ENCODE data around the gene METAP1D.
A peak's percentile ranks its signal among the peaks of the same experiment; 100 is the strongest.

The METAP1D gene

DNA sequence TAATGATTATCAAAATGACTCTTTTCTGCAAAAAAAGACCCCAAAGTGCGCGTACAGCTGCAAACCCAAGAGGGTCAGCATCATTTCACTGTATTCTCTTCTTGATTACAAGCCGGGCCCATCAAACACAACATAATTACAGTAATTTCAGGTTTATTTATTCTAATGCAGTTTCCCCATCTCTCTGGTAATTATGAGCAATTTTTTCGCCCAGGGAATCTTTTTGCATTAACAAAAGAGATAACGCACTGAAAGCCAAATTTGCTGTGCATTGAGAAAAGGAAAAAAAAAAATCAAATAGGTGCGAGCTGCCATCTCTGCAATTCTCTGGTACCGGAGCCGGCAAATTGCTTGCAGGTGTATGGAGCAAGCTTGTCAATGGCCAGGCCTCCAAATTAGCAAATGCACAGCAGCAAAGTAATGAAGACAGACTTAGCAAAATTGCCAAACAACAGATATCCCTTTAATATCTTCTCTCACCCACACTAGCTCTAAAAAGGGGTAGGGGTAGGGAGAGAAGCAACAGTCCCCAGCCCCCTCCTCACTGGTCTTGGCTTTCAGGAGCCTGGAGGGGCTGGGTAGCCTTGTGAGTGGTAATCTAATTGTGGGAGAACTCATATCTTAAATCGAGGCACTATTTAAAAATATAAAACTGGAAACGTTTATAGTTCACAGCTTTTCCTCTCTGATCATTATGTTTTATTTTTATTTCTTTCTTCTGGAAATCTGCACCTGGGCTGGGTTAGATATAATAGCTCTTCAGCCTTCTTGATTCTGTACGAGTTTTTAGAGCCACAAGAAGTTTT lies 92.2 kb downstream of the METAP1D start:
- no peak for DNase-seq (ENCODE audit: low read depth)

DNA sequence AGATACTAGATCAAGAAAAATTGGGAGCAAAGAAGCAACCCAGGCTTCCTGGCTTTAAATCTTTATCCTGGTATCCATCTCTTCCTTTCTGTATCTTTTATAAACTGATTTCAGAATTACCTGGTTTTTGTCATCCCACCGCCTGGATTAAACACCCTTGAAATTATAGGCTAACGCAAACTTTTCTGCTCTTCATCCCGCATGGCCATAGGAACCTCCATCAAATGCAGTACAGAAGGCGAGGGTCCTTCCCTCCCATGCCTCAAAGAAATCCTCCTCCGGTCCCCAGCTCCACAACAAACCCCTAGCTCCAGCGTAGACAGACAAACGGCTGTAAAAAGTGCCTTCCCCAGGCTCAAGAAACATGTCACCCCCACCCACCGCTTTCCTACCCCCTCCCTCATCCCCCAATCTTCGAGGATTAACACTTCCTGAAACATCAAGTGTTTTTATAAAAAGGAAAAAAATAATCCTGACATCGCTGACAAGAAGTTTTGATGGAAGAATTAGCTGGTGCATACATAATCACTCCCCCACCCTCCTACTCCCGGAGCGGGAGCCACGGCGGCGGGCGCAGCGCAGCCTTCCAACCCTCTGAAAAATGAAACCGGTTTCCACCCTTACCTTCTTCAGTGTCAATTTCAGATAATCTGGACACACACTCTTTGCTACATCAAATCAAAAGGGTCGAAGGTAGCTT lies 93.1 kb downstream of the METAP1D start:
- no peak for DNase-seq (ENCODE audit: low read depth)

- DNase-seq (ENCODE audit: low read depth), result no peak
Observed at GRCh38 chr2:172093416-172094293, 93.9 kb downstream of the METAP1D start.

- DNase-seq (ENCODE audit: low read depth), result no peak
Observed at GRCh38 chr2:172094294-172095145, 94.8 kb downstream of the METAP1D start.

GRCh38 chr2:172095146-172095904 lies 95.6 kb downstream of the METAP1D start:
- peak; percentile 55 for DNase-seq (ENCODE audit: low read depth)

DNA sequence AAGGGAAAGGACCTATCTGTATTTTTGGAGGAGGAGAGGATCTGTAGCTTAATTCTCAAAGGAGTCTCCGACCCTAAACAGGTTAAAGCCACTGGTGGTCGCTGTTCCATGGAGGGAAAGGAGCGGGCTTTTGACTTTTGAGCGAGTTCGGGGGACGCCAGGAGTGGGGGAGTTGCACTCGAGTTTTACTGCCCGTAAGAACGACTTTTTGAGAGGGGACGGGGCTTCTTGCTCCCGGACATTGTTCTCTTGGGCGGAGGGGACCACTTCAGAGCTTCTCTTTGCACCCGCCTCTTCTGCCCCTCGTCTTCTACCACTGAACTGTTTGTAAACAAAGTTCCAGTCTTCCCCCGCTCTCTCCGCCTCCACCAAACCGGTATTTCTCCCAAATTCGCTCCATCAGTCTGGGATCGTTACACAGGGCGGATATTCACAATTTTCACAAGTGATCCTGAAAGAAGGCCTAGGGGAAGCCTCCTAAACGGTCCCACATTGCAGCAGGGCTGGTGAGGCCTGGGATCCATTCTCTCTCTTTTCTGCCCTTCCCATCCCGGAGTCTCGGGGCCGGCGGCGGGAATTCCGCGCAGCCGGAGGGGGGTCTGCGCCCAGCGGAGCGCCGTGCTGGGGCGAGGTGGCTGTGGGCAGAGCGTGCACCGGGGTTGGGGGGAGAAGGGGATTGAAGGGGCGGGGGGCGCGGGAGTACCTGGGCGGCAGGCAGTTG lies 96.3 kb downstream of the METAP1D start:
- DNase-seq (ENCODE audit: low read depth), result no peak

DNA sequence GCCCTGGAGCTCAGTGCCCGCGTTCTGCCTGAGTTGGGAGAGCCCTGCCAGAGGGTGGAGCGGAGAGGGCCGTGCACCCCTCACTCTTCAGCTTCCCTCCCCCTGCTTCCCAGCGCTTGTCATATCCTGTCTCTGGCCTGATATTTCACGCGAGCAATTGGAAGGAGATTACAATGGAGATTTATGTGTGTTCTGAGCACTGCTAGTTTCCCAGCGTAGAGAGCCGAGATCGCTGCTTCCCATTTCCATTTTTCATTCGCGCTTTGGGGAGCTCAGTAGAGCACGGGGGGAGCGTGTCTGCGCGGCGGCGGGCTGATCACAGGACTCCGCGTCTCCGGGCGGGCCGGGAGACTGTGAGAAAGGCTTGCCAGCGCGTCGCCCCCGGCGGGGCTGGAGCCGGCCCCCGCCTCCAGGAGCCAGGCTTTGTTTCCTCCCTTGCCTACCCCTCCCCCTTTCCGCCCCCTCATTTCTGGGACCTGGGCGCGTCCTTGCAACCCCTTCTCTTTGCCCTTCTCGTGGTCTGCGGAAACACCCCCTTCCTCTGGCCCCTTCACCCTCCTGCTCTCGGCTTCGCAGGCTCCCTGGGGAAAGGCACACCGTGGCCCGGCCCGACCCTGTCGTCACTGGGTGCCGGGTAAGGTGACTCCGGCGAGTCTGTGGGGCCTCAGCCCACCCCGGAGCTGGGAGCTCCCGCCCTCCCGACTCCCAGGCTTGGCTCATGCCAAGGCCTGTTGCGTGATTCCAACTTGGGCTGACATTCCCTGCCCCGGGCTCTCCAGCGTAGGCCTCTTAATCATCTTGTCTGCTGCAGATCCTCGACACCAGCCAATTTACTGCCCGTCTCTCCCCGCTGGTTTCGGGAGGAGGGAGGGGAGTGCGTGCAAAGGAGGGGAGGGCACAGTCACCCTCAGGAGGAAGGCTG lies 97.1 kb downstream of the METAP1D start:
- no peak for DNase-seq (ENCODE audit: low read depth)

- no peak for DNase-seq (ENCODE audit: low read depth)
Observed at GRCh38 chr2:172097557-172098131, 97.9 kb downstream of the METAP1D start.

- no peak for DNase-seq (ENCODE audit: low read depth)
Observed at GRCh38 chr2:172098287-172098649, 98.5 kb downstream of the METAP1D start.

DNA sequence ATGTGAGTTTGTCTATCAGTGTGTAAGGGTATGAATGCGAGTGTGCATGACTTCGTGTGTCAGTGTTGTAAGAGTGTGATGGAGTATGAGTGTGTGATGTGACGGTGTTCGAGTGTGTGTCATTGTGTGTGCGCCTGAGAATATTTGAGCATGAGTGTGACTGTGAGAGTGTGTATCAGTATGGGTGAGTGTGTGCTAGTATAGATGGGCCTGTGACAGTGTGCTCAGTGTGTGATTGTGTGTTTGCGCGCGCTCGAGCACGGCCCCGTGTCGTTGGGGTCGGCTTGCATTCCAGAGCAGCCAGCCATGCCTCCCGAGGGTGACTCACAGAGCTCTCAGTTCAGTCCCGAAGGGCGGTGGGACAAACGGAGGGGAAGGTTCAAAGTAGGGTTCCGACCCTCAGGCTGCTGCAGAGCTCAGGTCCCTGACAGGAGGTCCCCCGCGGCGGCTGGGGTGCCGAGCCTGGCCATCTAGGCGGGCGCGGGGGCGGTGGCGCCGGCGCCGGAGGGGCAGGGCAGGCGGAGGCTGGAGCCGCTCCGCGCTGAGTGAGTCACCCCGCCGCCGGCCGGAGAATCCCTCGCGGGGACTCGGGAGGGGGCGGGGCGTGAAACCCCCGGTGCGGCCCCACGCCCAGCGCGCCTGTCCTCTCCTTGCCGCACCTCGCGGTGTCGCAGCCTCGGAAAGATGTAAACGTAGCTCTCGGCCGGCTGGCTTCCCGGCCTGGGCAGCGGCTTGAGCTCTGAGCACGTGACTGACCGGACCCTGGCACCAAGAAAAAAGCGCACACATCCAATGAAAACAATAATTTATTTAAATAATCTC lies 99.1 kb downstream of the METAP1D start:
- no peak for DNase-seq (ENCODE audit: low read depth)

- no peak for DNase-seq (ENCODE audit: low read depth)
Observed at GRCh38 chr2:172099472-172100079, 99.8 kb downstream of the METAP1D start.

- DNase-seq (ENCODE audit: low read depth), result no peak
Observed at GRCh38 chr2:172100080-172100934, 100.6 kb downstream of the METAP1D start.

DNA sequence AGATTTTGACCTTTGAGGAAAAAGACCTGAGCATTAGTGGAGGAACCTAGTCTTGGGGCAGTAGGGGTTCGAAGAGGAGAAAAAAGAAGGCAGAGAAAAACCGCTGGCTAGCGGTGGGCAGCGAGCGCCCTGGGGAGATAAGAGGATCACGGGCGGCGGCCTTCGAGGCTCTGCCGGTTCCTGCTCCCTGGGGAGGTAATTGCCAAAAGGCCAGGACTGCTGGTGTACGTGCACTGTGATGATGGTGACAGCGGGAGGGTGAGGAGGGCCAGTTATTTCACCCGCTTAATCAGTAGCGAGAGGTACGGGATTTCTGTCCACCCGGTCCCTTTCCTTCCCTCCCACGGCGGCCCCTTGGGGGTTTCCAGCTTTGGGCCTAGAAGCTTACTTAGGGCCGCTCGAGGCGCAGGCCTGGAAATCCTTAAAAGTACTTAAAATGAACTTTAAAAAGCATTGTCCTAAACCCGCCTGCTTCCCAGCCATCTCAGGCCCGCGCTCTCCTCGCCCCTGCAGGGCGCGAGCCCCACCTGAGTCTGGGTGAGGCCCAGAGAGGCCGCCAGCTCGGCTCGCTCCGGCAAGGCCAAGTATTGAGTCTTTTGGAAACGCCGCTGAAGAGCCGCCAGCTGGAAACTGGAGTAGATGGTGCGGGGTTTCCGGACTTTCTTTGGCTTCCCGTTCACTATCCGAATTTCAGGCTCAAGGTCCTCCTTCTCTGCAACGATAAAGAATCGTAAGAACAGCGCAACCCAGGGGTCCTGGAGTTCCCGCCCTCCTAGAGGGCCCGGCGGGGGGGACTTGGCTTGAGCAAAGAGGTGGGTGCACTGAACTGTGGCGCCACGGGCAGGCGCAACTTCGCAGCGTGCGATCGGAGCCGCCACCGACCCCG lies 101.4 kb downstream of the METAP1D start:
- no peak for DNase-seq (ENCODE audit: low read depth)

GRCh38 chr2:172101821-172102390 lies 102.2 kb downstream of the METAP1D start:
- DNase-seq (ENCODE audit: low read depth), result no peak

Data from stimulated activated CD8-positive, alpha-beta memory T cell treated with anti-CD3 and anti-CD28 coated beads, Interleukin-12 subunit alpha, Interleukin-12 subunit beta, amount 100 ng/mL, for 4 hours (primary cell).